Neural progenitor cell (in vitro differentiated cells): ENCODE measurements around the gene SLCO3A1. TPM values are rescaled to one million over a fixed set of nuclear protein-coding genes. Genes with fewer than 3 reads are reported as not detected.

Experiments
- DNase-seq: peaks from one replicate; pipeline ENCODE4 v3.0.0-alpha.2; 2016; ENCODE audit warnings: low spot score
- H2AFZ ChIP-seq: fragments of 200-600 bp; sonication (generic); replicated peaks from 2 replicates; pipeline ENCODE4 v1.6.1; 2016; ENCODE audit warnings: antibody characterized with exemption
- H3F3A ChIP-seq: fragments of 200-600 bp; sonication (generic); 2 replicates; pipeline ENCODE4 v1.6.1; 2016; ENCODE audit warnings: antibody characterized with exemption, low read depth
- H3K27ac ChIP-seq: fragments of 200-600 bp; sonication (generic); 2 replicates; pipeline ENCODE4 v1.5.1; 2016; ENCODE audit warnings: mild to moderate bottlenecking
- H3K27me3 ChIP-seq: fragments of 200-600 bp; sonication (generic); 2 replicates; pipeline ENCODE4 v1.6.1; 2016; ENCODE audit warnings: mild to moderate bottlenecking, moderate library complexity
- H3K36me3 ChIP-seq: fragments of 200-600 bp; sonication (generic); 2 replicates; pipeline ENCODE4 v1.5.1; 2016
- H3K4me1 ChIP-seq: fragments of 200-600 bp; sonication (generic); 2 replicates; pipeline ENCODE4 v1.6.1; 2016; ENCODE audit warnings: mixed run types
- H3K4me2 ChIP-seq: fragments of 200-600 bp; sonication (generic); 2 replicates; pipeline ENCODE4 v1.6.1; 2016
- H3K4me3 ChIP-seq: fragments of 200-600 bp; sonication (generic); 2 replicates; pipeline ENCODE4 v1.5.1; 2016
- H3K79me2 ChIP-seq: fragments of 200-600 bp; sonication (generic); 2 replicates; pipeline ENCODE4 v1.6.1; 2016; ENCODE audit warnings: low read depth
- H3K9ac ChIP-seq: fragments of 200-600 bp; sonication (generic); 2 replicates; pipeline ENCODE4 v1.6.1; 2016
- H3K9me3 ChIP-seq: fragments of 200-600 bp; sonication (generic); 2 replicates; pipeline ENCODE4 v1.5.1; 2016; ENCODE audit warnings: low read depth
- H4K20me1 ChIP-seq: fragments of 200-600 bp; sonication (generic); 2 replicates; pipeline ENCODE4 v1.6.1; 2016; ENCODE audit warnings: low read depth
- H3K27ac Mint-ChIP-seq: 3 replicates; pipeline ENCODE4 v1.8.0; 2021; ENCODE audit warnings: mixed read lengths
- H3K27me3 Mint-ChIP-seq: 2 replicates; pipeline ENCODE4 v1.8.0; 2022; ENCODE audit warnings: low read depth, mild to moderate bottlenecking, inconsistent platforms, moderate library complexity, mixed read lengths; ENCODE audit not compliant: insufficient read depth
- H3K36me3 Mint-ChIP-seq: 3 replicates; pipeline ENCODE4 v1.8.0; 2021; ENCODE audit warnings: mixed read lengths
- H3K4me1 Mint-ChIP-seq: 3 replicates; pipeline ENCODE4 v1.8.0; 2021; ENCODE audit warnings: mixed read lengths
- H3K4me3 Mint-ChIP-seq: 3 replicates; pipeline ENCODE4 v1.8.0; 2021; ENCODE audit warnings: mild to moderate bottlenecking, moderate library complexity, mixed read lengths
- H3K9me3 Mint-ChIP-seq: 3 replicates; pipeline ENCODE4 v1.8.0; 2020; ENCODE audit warnings: mixed read lengths
- EZH2 ChIP-seq: fragments of 200-600 bp; sonication (generic); IDR thresholded peaks from 2 replicates; pipeline ENCODE4 v1.6.1; 2017; ENCODE audit warnings: antibody characterized with exemption, mild to moderate bottlenecking, moderate library complexity
- EZH2phosphoT487 ChIP-seq: fragments of 200-600 bp; sonication (generic); IDR thresholded peaks from 2 replicates; pipeline ENCODE4 v1.6.1; 2017; ENCODE audit warnings: antibody characterized with exemption
- total RNA-seq: library from RNA; depleted of rRNA; stranded (reverse); fragments of >200 nt; gene quantifications from 2 replicates; pipeline ENCODE4 v1.2.3, GENCODE V29; 2015; ENCODE audit warnings: low replicate concordance
- TF ChIP-seq, protein P1 (sequence below): fragments of 200-600 bp; sonication (generic); IDR thresholded peaks from 2 replicates; pipeline ENCODE4 v1.5.1; 2017; ENCODE audit warnings: antibody characterized with exemption, mild to moderate bottlenecking

The SLCO3A1 gene
- total RNA-seq, 1 donor from 2014 or later: 6.6 TPM

DNA sequence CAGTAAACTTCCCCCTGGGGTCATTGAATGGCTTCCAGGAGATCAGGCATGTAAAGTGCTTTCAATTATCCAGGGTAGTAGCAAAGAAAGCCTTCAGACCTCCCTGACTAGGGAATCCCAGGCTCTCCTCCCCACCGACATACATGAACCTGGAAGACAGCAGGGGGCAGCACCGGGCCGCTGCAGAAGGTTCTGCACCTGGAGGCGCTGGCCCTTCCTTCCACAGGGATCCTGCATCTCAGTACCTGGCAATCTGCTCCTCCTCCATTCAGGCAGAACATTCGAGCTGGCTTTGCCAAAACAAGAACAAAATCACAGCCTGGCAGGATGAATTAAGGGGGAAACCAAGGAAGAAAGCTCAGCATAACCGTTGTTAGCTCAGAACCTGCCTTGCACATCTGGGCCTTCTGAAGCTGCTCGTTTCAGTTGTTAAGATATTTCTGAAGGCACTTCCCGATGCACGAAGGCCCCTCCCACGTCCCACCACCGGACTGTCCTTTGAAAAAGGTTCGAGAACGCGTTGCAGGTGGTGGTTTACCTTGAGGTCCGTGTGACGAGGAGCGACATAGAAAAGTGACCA lies 237.7 kb downstream of the SLCO3A1 start:
- Mint-ChIP-seq H3K36me3 (peaks cover 2% of the 10 kb centered on the region), H3K9me3 (no peaks in the 10 kb centered on the region), H3K4me1 (no peaks in the 10 kb centered on the region), H3K4me3 (no peak overlapping the region), H3K27me3 (peaks cover 4% of the 10 kb centered on the region), H3K27ac (no peak overlapping the region)
- no peaks in the 10 kb centered on the region for H3F3A ChIP-seq
- H3K9me3 ChIP-seq: no peaks in the 10 kb centered on the region
- DNase-seq: peak; percentile 80
- no peaks in the 10 kb centered on the region for H3K27me3 ChIP-seq
- no peaks in the 10 kb centered on the region for H4K20me1 ChIP-seq
- TF ChIP-seq EZH2phosphoT487: no peak
- TF ChIP-seq, protein P1, sequence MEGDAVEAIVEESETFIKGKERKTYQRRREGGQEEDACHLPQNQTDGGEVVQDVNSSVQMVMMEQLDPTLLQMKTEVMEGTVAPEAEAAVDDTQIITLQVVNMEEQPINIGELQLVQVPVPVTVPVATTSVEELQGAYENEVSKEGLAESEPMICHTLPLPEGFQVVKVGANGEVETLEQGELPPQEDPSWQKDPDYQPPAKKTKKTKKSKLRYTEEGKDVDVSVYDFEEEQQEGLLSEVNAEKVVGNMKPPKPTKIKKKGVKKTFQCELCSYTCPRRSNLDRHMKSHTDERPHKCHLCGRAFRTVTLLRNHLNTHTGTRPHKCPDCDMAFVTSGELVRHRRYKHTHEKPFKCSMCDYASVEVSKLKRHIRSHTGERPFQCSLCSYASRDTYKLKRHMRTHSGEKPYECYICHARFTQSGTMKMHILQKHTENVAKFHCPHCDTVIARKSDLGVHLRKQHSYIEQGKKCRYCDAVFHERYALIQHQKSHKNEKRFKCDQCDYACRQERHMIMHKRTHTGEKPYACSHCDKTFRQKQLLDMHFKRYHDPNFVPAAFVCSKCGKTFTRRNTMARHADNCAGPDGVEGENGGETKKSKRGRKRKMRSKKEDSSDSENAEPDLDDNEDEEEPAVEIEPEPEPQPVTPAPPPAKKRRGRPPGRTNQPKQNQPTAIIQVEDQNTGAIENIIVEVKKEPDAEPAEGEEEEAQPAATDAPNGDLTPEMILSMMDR: peak; percentile 76
- TF ChIP-seq EZH2: no peak
- H3K4me2 ChIP-seq: no peak overlapping the region
- no peaks in the 10 kb centered on the region for H3K79me2 ChIP-seq
- no peak overlapping the region for H2AFZ ChIP-seq
- no peaks in the 10 kb centered on the region for H3K4me1 ChIP-seq
- no peak overlapping the region for H3K9ac ChIP-seq
- no peaks in the 10 kb centered on the region for H3K36me3 ChIP-seq
- no peak overlapping the region for H3K27ac ChIP-seq
- H3K4me3 ChIP-seq: no peak overlapping the region

DNA sequence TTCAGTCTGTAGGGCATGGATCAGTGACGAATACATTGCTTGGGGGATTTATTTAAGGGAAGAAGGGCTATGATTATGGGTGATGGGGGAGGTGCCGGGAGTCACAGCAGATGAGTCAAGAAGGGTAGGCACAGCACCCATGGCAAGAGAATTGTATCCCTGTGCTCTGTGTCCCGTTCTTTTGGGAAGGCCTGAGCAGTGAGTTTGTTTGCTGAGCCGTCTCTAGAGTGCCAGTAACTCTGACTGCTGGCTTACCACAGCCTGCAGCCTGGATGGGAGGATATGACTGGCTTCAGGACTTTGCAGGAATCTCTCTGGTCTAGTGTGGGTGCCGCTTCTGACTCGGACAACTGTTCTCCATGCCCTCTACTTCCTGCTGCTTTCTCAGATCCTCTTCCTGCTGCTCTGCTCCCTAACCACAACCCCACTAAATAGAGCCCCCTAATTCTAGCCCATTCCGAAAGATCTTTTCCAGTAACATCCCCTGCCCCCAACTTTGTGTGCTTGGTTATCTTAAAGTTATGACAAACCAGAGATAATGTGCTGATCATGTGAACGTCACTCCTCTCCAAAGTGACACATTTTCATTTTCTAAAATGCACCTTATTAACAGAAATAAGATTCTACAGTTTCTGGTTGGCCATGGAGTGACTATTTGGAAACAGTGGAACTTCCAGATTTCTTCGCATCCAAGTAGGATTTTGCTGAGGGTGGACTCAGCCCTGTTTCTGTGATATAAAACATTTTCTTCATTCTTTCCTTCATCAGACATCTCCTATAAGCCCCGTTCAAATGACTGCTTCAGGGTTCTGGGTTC lies 239.0 kb downstream of the SLCO3A1 start:
- H3K27ac ChIP-seq: no peak overlapping the region
- no peak overlapping the region for H3K4me3 Mint-ChIP-seq
- no peak for DNase-seq
- no peaks in the 10 kb centered on the region for H4K20me1 ChIP-seq
- H3K27ac Mint-ChIP-seq: no peak overlapping the region
- no peaks in the 10 kb centered on the region for H3K9me3 ChIP-seq
- H3K36me3 Mint-ChIP-seq: peaks cover 2% of the 10 kb centered on the region
- H3K79me2 ChIP-seq: no peaks in the 10 kb centered on the region
- no peaks in the 10 kb centered on the region for H3F3A ChIP-seq
- H3K36me3 ChIP-seq: no peaks in the 10 kb centered on the region
- no peaks in the 10 kb centered on the region for H3K9me3 Mint-ChIP-seq
- no peaks in the 10 kb centered on the region for H3K27me3 ChIP-seq
- TF ChIP-seq EZH2: no peak
- TF ChIP-seq EZH2phosphoT487: no peak
- TF ChIP-seq, protein P1: no peak
- peaks cover 2% of the 10 kb centered on the region for H3K4me1 Mint-ChIP-seq
- no peak overlapping the region for H2AFZ ChIP-seq
- no peak overlapping the region for H3K4me2 ChIP-seq
- no peak overlapping the region for H3K9ac ChIP-seq
- H3K27me3 Mint-ChIP-seq: peaks cover 4% of the 10 kb centered on the region
- H3K4me3 ChIP-seq: no peak overlapping the region
- peaks cover 3% of the 10 kb centered on the region for H3K4me1 ChIP-seq

DNA sequence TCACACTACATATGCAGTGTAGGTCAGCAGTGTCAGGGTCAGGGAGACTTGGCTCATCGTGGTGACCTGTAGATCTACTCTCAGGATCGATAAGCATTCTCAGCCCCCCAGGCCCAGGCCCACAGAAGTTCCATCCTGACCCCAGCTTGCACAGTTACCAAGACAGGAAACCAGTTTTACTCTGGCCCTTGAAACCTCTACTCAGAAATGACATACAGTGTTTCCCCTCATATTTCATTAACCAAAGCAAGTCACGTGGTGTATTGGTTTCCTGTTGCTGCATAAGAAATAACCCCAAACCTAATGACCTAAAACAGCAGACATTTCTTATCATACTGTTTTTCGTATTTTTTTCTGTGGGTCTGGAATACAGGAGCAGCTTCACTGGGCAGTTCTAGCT lies 242.2 kb downstream of the SLCO3A1 start:
- H3K27me3 Mint-ChIP-seq: peaks cover 4% of the 10 kb centered on the region
- no peak overlapping the region for H3K4me2 ChIP-seq
- H3K4me1 ChIP-seq: peaks cover 3% of the 10 kb centered on the region
- no peak overlapping the region for H3K4me3 ChIP-seq
- no peaks in the 10 kb centered on the region for H3K79me2 ChIP-seq
- H3K27me3 ChIP-seq: no peaks in the 10 kb centered on the region
- H4K20me1 ChIP-seq: no peaks in the 10 kb centered on the region
- H2AFZ ChIP-seq: no peak overlapping the region
- no peak overlapping the region for H3K4me3 Mint-ChIP-seq
- H3F3A ChIP-seq: no peaks in the 10 kb centered on the region
- TF ChIP-seq EZH2 (no peak), EZH2phosphoT487 (no peak)
- TF ChIP-seq, protein P1: no peak
- H3K27ac ChIP-seq: no peak overlapping the region
- H3K9ac ChIP-seq: no peak overlapping the region
- no peak for DNase-seq
- H3K36me3 ChIP-seq: no peaks in the 10 kb centered on the region
- H3K4me1 Mint-ChIP-seq: peaks cover 16% of the 10 kb centered on the region
- no peaks in the 10 kb centered on the region for H3K36me3 Mint-ChIP-seq
- no peak overlapping the region for H3K27ac Mint-ChIP-seq
- peaks cover 3% of the 10 kb centered on the region for H3K9me3 Mint-ChIP-seq
- H3K9me3 ChIP-seq: no peaks in the 10 kb centered on the region
